OCI-LY7 (cell line): ENCODE measurements around the gene POU2AF1.

Experiments used
- EZH2phosphoT487 ChIP-seq: fragments of 200-600 bp; sonication (generic); IDR thresholded peaks from 2 replicates; pipeline ENCODE4 v1.6.1; 2018; ENCODE audit warnings: low read depth, borderline replicate concordance, mild to moderate bottlenecking, mixed run types, antibody characterized with exemption, low read length, moderate library complexity, mixed read lengths
- TF ChIP-seq, protein P1 (sequence below): fragments of 200-600 bp; sonication (generic); conservative IDR thresholded peaks from 2 replicates; pipeline ENCODE4 v1.5.1; 2014; ENCODE audit warnings: mild to moderate bottlenecking, antibody characterized with exemption, low read length, moderate library complexity, mixed read lengths

DNA sequence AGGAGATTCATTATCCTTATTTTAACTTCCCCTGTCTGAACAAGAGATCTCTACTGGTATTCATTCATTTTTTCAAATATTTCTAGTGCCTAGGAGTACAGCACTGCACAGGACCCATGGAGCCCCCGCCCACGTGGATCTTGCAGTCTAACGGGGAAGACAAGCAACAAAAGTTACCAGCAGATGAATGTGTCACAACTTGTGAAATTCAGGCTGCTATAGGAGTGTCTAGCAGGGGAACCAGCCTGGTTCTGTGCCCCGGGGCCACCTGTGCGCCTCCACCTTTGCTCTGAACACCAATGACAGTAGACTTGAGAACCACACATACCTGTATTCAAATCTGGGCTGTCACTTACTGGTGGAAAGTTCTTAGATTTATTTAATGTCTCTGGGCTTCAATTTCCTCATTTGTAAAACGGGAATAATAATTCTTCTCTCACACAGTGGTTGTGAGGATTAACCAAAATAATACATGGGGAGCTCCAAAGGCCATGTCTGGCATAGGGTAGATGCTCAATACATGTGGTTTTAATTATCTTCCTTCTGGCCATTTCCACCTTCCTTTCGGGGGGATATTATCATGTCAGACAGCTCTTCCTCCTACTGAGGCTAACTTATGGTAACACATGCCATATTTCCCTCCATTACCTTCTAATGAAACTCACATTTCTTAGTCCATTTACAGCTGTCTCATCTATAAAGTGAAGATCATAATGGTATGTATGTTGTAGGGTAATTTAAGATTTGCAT is 17.8 kb downstream of the POU2AF1 start:
- TF ChIP-seq, protein P1, sequence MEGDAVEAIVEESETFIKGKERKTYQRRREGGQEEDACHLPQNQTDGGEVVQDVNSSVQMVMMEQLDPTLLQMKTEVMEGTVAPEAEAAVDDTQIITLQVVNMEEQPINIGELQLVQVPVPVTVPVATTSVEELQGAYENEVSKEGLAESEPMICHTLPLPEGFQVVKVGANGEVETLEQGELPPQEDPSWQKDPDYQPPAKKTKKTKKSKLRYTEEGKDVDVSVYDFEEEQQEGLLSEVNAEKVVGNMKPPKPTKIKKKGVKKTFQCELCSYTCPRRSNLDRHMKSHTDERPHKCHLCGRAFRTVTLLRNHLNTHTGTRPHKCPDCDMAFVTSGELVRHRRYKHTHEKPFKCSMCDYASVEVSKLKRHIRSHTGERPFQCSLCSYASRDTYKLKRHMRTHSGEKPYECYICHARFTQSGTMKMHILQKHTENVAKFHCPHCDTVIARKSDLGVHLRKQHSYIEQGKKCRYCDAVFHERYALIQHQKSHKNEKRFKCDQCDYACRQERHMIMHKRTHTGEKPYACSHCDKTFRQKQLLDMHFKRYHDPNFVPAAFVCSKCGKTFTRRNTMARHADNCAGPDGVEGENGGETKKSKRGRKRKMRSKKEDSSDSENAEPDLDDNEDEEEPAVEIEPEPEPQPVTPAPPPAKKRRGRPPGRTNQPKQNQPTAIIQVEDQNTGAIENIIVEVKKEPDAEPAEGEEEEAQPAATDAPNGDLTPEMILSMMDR, result no peak
- TF ChIP-seq EZH2phosphoT487, result no peak
